GM12864 (cell line): ENCODE measurements around the gene RBM18.

Experiments used
- DNase-seq: peaks from one replicate; pipeline ENCODE4 v3.0.0-alpha.2; 2011; ENCODE audit warnings: low read depth
- H3K4me3 ChIP-seq: 2 replicates; pipeline ENCODE4 v1.5.1; 2011; ENCODE audit warnings: mild to moderate bottlenecking, low read depth, low read length, control low read depth
- CTCF ChIP-seq: IDR thresholded peaks from 2 replicates; pipeline ENCODE4 v1.5.1; 2011; ENCODE audit warnings: low read depth, mild to moderate bottlenecking, moderate library complexity, low read length, control low read depth, inconsistent platforms; ENCODE audit errors: missing control alignments

RBM18 gene

GRCh38 chr9:122261469-122261881 lies 3.2 kb downstream of the RBM18 start:
- no peak for DNase-seq

GRCh38 chr9:122258886-122259415 lies 5.7 kb downstream of the RBM18 start:
- DNase-seq: no peak
- TF ChIP-seq CTCF: no peak
- H3K4me3 ChIP-seq: no peak overlapping the region

More at GRCh38 chr9:122261469-122261881, 3.2 kb downstream of the RBM18 start:
- no peak overlapping the region for H3K4me3 ChIP-seq
- TF ChIP-seq CTCF: no peak

GRCh38 chr9:122256206-122256605 lies 8.4 kb downstream of the RBM18 start:
- DNase-seq: no peak
- H3K4me3 ChIP-seq: no peak overlapping the region
- no peak for TF ChIP-seq CTCF

GRCh38 chr9:122254761-122255160 lies 9.9 kb downstream of the RBM18 start:
- no peak for TF ChIP-seq CTCF
- no peak for DNase-seq
- no peak overlapping the region for H3K4me3 ChIP-seq

- TF ChIP-seq CTCF: no peak
- H3K4me3 ChIP-seq: no peak overlapping the region
- no peak for DNase-seq
These were observed 11.8 kb downstream of the RBM18 start for GRCh38 chr9:122252796-122253195.

GRCh38 chr9:122251351-122251750 lies 13.3 kb downstream of the RBM18 start:
- no peak overlapping the region for H3K4me3 ChIP-seq
- no peak for DNase-seq
- TF ChIP-seq CTCF: no peak

- no peak overlapping the region for H3K4me3 ChIP-seq
- no peak for TF ChIP-seq CTCF
- DNase-seq: no peak
These were observed 16.2 kb downstream of the RBM18 start for GRCh38 chr9:122248448-122248865.
